ENCODE results near the gene ZNF512B.

- TF ChIP-seq POLR2AphosphoS5 (IDR thresholded peaks at IDR 0.05; ENCODE audit: low read depth, low read length) (no peak), TAF1 (IDR thresholded peaks at IDR 0.05; ENCODE audit: borderline replicate concordance, low read depth, low read length) (no peak)
Observed at GRCh38 chr20:64000906-64001305, 31.2 kb upstream of the ZNF512B start.

Data from GM12892 (cell line).